DMS153 treated with DMSO at 0.1 percent for 48 hours (cell line): ENCODE measurements around the gene EFS.

Experiments
- DNase-seq: peaks from one replicate; lab custom pipeline; 2025; ENCODE audit not compliant: unreplicated experiment; lab: John Stamatoyannopoulos, UW

EFS gene

GRCh38 chr14:23359167-23359626 lies 5.8 kb downstream of the EFS start:
- DNase-seq = no peak

- DNase-seq = no peak
Measured at GRCh38 chr14:23358553-23359166, 6.3 kb downstream of the EFS start.

- DNase-seq = no peak
Measured at GRCh38 chr14:23358042-23358441, 6.9 kb downstream of the EFS start.

GRCh38 chr14:23357261-23357660 lies 7.7 kb downstream of the EFS start:
- DNase-seq = no peak

- no peak for DNase-seq
Measured at GRCh38 chr14:23356662-23357061, 8.3 kb downstream of the EFS start.

- no peak for DNase-seq
Measured at GRCh38 chr14:23355871-23356435, 9.0 kb downstream of the EFS start.

GRCh38 chr14:23354990-23355389 lies 10.0 kb downstream of the EFS start:
- no peak for DNase-seq

- no peak for DNase-seq
Measured at GRCh38 chr14:23353433-23353780, 11.6 kb downstream of the EFS start.

GRCh38 chr14:23352506-23353432 lies 12.2 kb downstream of the EFS start, which contains the start of gene SLC22A17:
Gene SLC22A17 (minus strand): TSS chr14:23352887.
- DNase-seq = peak; percentile 48

GRCh38 chr14:23351681-23352505 lies 13.1 kb downstream of the EFS start:
- DNase-seq = no peak

- DNase-seq = no peak
Measured at GRCh38 chr14:23349156-23349845, 15.7 kb downstream of the EFS start.

GRCh38 chr14:23348297-23348655 lies 16.7 kb downstream of the EFS start:
- no peak for DNase-seq

- no peak for DNase-seq
Measured at GRCh38 chr14:23347406-23348296, 17.3 kb downstream of the EFS start.

- DNase-seq = no peak
Measured at GRCh38 chr14:23346693-23347405, 18.1 kb downstream of the EFS start.

GRCh38 chr14:23345987-23346692 lies 18.8 kb downstream of the EFS start:
- DNase-seq = no peak

- no peak for DNase-seq
Measured at GRCh38 chr14:23344481-23344880, 20.5 kb downstream of the EFS start.

GRCh38 chr14:23339506-23340268 lies 25.3 kb downstream of the EFS start:
- no peak for DNase-seq

- no peak for DNase-seq
Measured at GRCh38 chr14:23335623-23336022, 29.3 kb downstream of the EFS start.
